Esophagus (tissue), 2 donors: Measurements from ENCODE around the gene RASGEF1B. TPM values are rescaled to one million over a fixed set of nuclear protein-coding genes. Genes with fewer than 3 reads are reported as not detected.

Experiments used
- H3K27ac ChIP-seq, 2 donors: one replicate each; pipeline ENCODE4 v1.5.1; 2013; ENCODE audit warnings: low read depth in 2 of 2, mild to moderate bottlenecking in 2 of 2, inconsistent platforms in 1 of 2, low read length in 1 of 2, moderate library complexity in 1 of 2
- H3K27me3 ChIP-seq, 2 donors: one replicate each; pipeline ENCODE4 v1.6.1; 2013; ENCODE audit warnings: low read length in 2 of 2, control low read depth in 1 of 2, mild to moderate bottlenecking in 1 of 2; ENCODE audit not compliant: insufficient read depth in 2 of 2, control insufficient read depth in 1 of 2
- H3K36me3 ChIP-seq, 2 donors: one replicate each; pipeline ENCODE4 v1.6.1; 2013; ENCODE audit warnings: low read length in 1 of 2; ENCODE audit not compliant: control insufficient read depth in 2 of 2, insufficient read depth in 2 of 2
- H3K4me1 ChIP-seq, 2 donors: one replicate each; pipeline ENCODE4 v1.6.1; 2013; ENCODE audit warnings: low read length in 1 of 2; ENCODE audit not compliant: control insufficient read depth in 2 of 2, insufficient read depth in 2 of 2
- H3K4me3 ChIP-seq, 2 donors: one replicate each; pipeline ENCODE4 v1.5.1; 2013; ENCODE audit warnings: low read length in 2 of 2, mild to moderate bottlenecking in 2 of 2, low read depth in 1 of 2, moderate library complexity in 1 of 2
- H3K9me3 ChIP-seq, 2 donors: one replicate each; pipeline ENCODE4 v1.6.1; 2013; ENCODE audit warnings: mild to moderate bottlenecking in 2 of 2, low read depth in 1 of 2, low read length in 1 of 2, moderate library complexity in 1 of 2; ENCODE audit not compliant: control insufficient read depth in 2 of 2, insufficient read depth in 1 of 2
- WGBS, 2 donors: extraction: QIAGEN DNeasy Blood & Tissue Kit; methylation state at CpG; one replicate each; pipeline ENCODE4 v1.1.7; 2013; 5-methylcytosine and 5-hydroxymethylcytosine counted together
- polyA plus RNA-seq, 2 donors: library from polyadenylated mRNA; stranded (reverse); fragments of 200-250 nt; gene quantifications; one replicate each; pipeline ENCODE4 v1.2.3, GENCODE V29; 2013
- donor health status: healthy with polysubstance abuse.
- donor health status: Bipolar disorder and iron deficiency.

RASGEF1B gene
- polyA plus RNA-seq, 2 donors, result 7.4 to 22.1 TPM

- 94 to 96% methylated on average over 3 of the region's 3 CpGs for WGBS, 2 donors
Observed at GRCh38 chr4:81457345-81457744, 14.4 kb downstream of the RASGEF1B start.

GRCh38 chr4:81455897-81456296 is 15.8 kb downstream of the RASGEF1B start:
- Histone ChIP-seq H3K36me3 (peaks cover 0 to 4% of the 10 kb centered on the region in 2 donors), H3K4me1 (peaks cover 2 to 3% of the 10 kb centered on the region in 2 donors), H3K27me3 (no peaks in the 10 kb centered on the region), H3K27ac (no peak overlapping the region), H3K4me3 (no peak overlapping the region), H3K9me3 (no peaks in the 10 kb centered on the region)
- 66 to 68% methylated on average over 2 of the region's 2 CpGs for WGBS, 2 donors

More at GRCh38 chr4:81457345-81457744, 14.4 kb downstream of the RASGEF1B start:
- Histone ChIP-seq H3K27me3 (no peaks in the 10 kb centered on the region), H3K9me3 (no peaks in the 10 kb centered on the region), H3K27ac (no peak overlapping the region), H3K4me3 (no peak overlapping the region), H3K36me3 (peaks cover 0 to 4% of the 10 kb centered on the region in 2 donors), H3K4me1 (peaks cover 2 to 3% of the 10 kb centered on the region in 2 donors)

- H3K27me3 ChIP-seq, result no peaks in the 10 kb centered on the region
- peaks cover 2 to 3% of the 10 kb centered on the region in 2 donors for H3K4me1 ChIP-seq
- peak overlapping the region; percentile 2 to 31 for H3K27ac ChIP-seq
- WGBS, 2 donors, result 49 to 67% methylated on average over 2 of the region's 2 CpGs
- H3K36me3 ChIP-seq, result peaks cover 0 to 4% of the 10 kb centered on the region in 2 donors
- H3K9me3 ChIP-seq, result no peaks in the 10 kb centered on the region
- H3K4me3 ChIP-seq, result no peak overlapping the region
Observed at GRCh38 chr4:81454948-81455347, 16.8 kb downstream of the RASGEF1B start.

GRCh38 chr4:81454499-81454898 is 17.2 kb downstream of the RASGEF1B start:
- H3K4me3 ChIP-seq, result no peak overlapping the region
- 30 to 33% methylated on average over 5 of the region's 5 CpGs for WGBS, 2 donors
- H3K9me3 ChIP-seq, result no peaks in the 10 kb centered on the region
- H3K4me1 ChIP-seq, result peaks cover 2 to 3% of the 10 kb centered on the region in 2 donors
- no peaks in the 10 kb centered on the region for H3K27me3 ChIP-seq
- H3K36me3 ChIP-seq, result peaks cover 0 to 4% of the 10 kb centered on the region in 2 donors
- peak overlapping the region in 1 of 2 donors; percentile 60 for H3K27ac ChIP-seq

- H3K36me3 ChIP-seq, result peaks cover 3 to 6% of the 10 kb centered on the region in 2 donors
- peaks cover 2 to 3% of the 10 kb centered on the region in 2 donors for H3K4me1 ChIP-seq
- H3K27ac ChIP-seq, result no peak overlapping the region
- WGBS, 2 donors, result 61 to 79% methylated on average over 4 of the region's 4 CpGs
- H3K9me3 ChIP-seq, result no peaks in the 10 kb centered on the region
- H3K27me3 ChIP-seq, result no peaks in the 10 kb centered on the region
- no peak overlapping the region for H3K4me3 ChIP-seq
Observed at GRCh38 chr4:81453024-81453423, 18.7 kb downstream of the RASGEF1B start.

- Histone ChIP-seq H3K27ac (no peak overlapping the region), H3K4me1 (peaks cover 2 to 3% of the 10 kb centered on the region in 2 donors), H3K4me3 (no peak overlapping the region), H3K36me3 (peaks cover 6 to 9% of the 10 kb centered on the region in 2 donors), H3K27me3 (no peaks in the 10 kb centered on the region), H3K9me3 (no peaks in the 10 kb centered on the region)
- 63 to 71% methylated on average over 1 of the region's 1 CpG for WGBS, 2 donors
Observed at GRCh38 chr4:81452452-81453006, 19.2 kb downstream of the RASGEF1B start.

GRCh38 chr4:81449015-81449414 is 22.7 kb downstream of the RASGEF1B start:
- Histone ChIP-seq H3K27me3 (no peaks in the 10 kb centered on the region), H3K27ac (no peak overlapping the region), H3K4me1 (peaks cover 0 to 2% of the 10 kb centered on the region in 2 donors), H3K9me3 (no peaks in the 10 kb centered on the region), H3K36me3 (peaks cover 4 to 8% of the 10 kb centered on the region in 2 donors), H3K4me3 (no peak overlapping the region)
- 83 to 87% methylated on average over 6 of the region's 6 CpGs for WGBS, 2 donors

GRCh38 chr4:81447566-81448229 is 24.0 kb downstream of the RASGEF1B start:
- Histone ChIP-seq H3K27ac (no peak overlapping the region), H3K4me3 (no peak overlapping the region), H3K27me3 (no peaks in the 10 kb centered on the region), H3K9me3 (no peaks in the 10 kb centered on the region), H3K4me1 (no peaks in the 10 kb centered on the region), H3K36me3 (peaks cover 4 to 8% of the 10 kb centered on the region in 2 donors)
- WGBS, 2 donors, result 70 to 77% methylated on average over 10 of the region's 10 CpGs

GRCh38 chr4:81446634-81447033 is 25.1 kb downstream of the RASGEF1B start:
- no peak overlapping the region for H3K27ac ChIP-seq
- H3K9me3 ChIP-seq, result no peaks in the 10 kb centered on the region
- H3K27me3 ChIP-seq, result no peaks in the 10 kb centered on the region
- H3K4me1 ChIP-seq, result no peaks in the 10 kb centered on the region
- H3K4me3 ChIP-seq, result no peak overlapping the region
- 74 to 84% methylated on average over 1 of the region's 1 CpG for WGBS, 2 donors
- peaks cover 5 to 8% of the 10 kb centered on the region in 2 donors for H3K36me3 ChIP-seq

GRCh38 chr4:81445196-81445595 is 26.5 kb downstream of the RASGEF1B start:
- no peaks in the 10 kb centered on the region for H3K4me1 ChIP-seq
- no peak overlapping the region for H3K4me3 ChIP-seq
- WGBS, 2 donors, result 86 to 87% methylated on average over 5 of the region's 5 CpGs
- no peak overlapping the region for H3K27ac ChIP-seq
- peaks cover 8% of the 10 kb centered on the region in 2 donors for H3K36me3 ChIP-seq
- H3K9me3 ChIP-seq, result no peaks in the 10 kb centered on the region
- H3K27me3 ChIP-seq, result no peaks in the 10 kb centered on the region
